Body of pancreas (tissue), 4 donors: ENCODE results near the gene SLC6A8.

Experiments used
- POLR2A ChIP-seq, 3 donors: fragments of 450-650 bp; IDR thresholded peaks; one replicate each; pipeline ENCODE4 v1.6.1; 2016; ENCODE audit warnings: antibody characterized with exemption in 3 of 3, mild to moderate bottlenecking in 2 of 3
- TF ChIP-seq, protein P1 (sequence below), 7 experiments: fragments of 450-650 bp in 4 of 7; fragments of 200-600 bp in 3 of 7; sonication (generic) in 3 of 7; IDR thresholded peaks; one replicate each; pipeline ENCODE4 v1.5.1; 2016 to 2019; ENCODE audit warnings: antibody characterized with exemption in 7 of 7

DNA sequence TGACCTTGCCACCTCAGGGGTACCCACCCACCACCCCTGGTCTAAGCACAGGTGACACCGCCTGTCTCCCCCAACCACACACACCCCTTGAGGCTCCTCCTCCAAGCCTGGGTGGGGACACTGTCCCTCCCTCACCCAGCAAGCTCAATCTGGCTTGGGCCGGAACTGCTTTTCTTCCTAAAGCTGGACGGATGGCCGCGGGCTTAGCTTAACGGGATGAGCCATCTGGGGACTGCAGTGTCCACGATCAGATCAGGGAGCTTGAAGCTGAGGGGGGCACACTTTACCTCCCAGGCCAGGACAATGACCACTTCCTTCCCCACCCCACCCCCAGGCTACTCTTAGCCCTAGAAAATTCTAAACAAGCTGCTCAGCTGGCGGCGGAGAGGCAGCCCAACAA, 1.0 kb upstream of the SLC6A8 start:
- TF ChIP-seq, protein P1, sequence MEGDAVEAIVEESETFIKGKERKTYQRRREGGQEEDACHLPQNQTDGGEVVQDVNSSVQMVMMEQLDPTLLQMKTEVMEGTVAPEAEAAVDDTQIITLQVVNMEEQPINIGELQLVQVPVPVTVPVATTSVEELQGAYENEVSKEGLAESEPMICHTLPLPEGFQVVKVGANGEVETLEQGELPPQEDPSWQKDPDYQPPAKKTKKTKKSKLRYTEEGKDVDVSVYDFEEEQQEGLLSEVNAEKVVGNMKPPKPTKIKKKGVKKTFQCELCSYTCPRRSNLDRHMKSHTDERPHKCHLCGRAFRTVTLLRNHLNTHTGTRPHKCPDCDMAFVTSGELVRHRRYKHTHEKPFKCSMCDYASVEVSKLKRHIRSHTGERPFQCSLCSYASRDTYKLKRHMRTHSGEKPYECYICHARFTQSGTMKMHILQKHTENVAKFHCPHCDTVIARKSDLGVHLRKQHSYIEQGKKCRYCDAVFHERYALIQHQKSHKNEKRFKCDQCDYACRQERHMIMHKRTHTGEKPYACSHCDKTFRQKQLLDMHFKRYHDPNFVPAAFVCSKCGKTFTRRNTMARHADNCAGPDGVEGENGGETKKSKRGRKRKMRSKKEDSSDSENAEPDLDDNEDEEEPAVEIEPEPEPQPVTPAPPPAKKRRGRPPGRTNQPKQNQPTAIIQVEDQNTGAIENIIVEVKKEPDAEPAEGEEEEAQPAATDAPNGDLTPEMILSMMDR (IDR thresholded peaks at IDR 0.05): no peak
- no peak for TF ChIP-seq POLR2A (IDR thresholded peaks at IDR 0.05)
